Thyroid gland (tissue), 4 donors: ENCODE results near the gene PNPLA4. TPM values are rescaled to one million over a fixed set of nuclear protein-coding genes. Genes with fewer than 3 reads are reported as not detected.

Experiments used
- DNase-seq, 2 donors: peaks; one replicate each; pipeline ENCODE4 v3.0.0-alpha.2; 2019
- H3K27ac ChIP-seq, 3 donors: fragments of 200-600 bp; sonication (generic); 1 replicate in 2 of 3; 2 replicates in 1 of 3; pipeline ENCODE4 v1.5.1; 2016 to 2019; ENCODE audit warnings: mild to moderate bottlenecking in 1 of 3, moderate library complexity in 1 of 3
- H3K27me3 ChIP-seq: fragments of 200-600 bp; sonication (generic); one replicate; pipeline ENCODE4 v1.5.1; 2019
- H3K36me3 ChIP-seq, 2 donors: fragments of 200-600 bp; sonication (generic); one replicate each; pipeline ENCODE4 v1.5.1; 2016 to 2019
- H3K4me1 ChIP-seq, 2 donors: fragments of 200-600 bp; sonication (generic); one replicate each; pipeline ENCODE4 v1.5.1; 2017 to 2019
- H3K4me3 ChIP-seq, 3 donors: fragments of 200-600 bp; sonication (generic); replicated peaks in 1 of 3; 1 replicate in 2 of 3; 2 replicates in 1 of 3; pipeline ENCODE4 v1.5.1; 2016; ENCODE audit warnings: mild to moderate bottlenecking in 1 of 3
- H3K9me3 ChIP-seq: fragments of 200-600 bp; sonication (generic); one replicate; pipeline ENCODE4 v1.5.1; 2017
- CTCF ChIP-seq, 6 experiments: fragments of 200-600 bp in 3 of 6; fragments of 450-650 bp in 3 of 6; sonication (generic) in 3 of 6; IDR thresholded peaks; one replicate each; pipeline ENCODE4 v1.5.1; 2016 to 2019; ENCODE audit warnings: antibody characterized with exemption in 6 of 6, mild to moderate bottlenecking in 2 of 6, inconsistent platforms in 1 of 6, moderate library complexity in 1 of 6
- POLR2A ChIP-seq, 2 donors: fragments of 450-650 bp; IDR thresholded peaks; one replicate each; pipeline ENCODE4 v1.6.1; 2017; ENCODE audit warnings: antibody characterized with exemption in 2 of 2, mild to moderate bottlenecking in 2 of 2, moderate library complexity in 1 of 2
- WGBS, 2 donors: methylation state at CpG; one replicate each; pipeline ENCODE4 v1.1.5; 2017; 5-methylcytosine and 5-hydroxymethylcytosine counted together
- intact Hi-C: fragments of 100-400 bp; cut with DNase I; formaldehyde crosslinking; loops from one replicate; pipeline ENCODE4 v1.15.1; 2023
- total RNA-seq, 4 donors: library from RNA; depleted of rRNA; stranded (reverse); fragments of >200 nt; gene quantifications; one replicate each; pipeline ENCODE4 v1.2.3, GENCODE V29; 2016

Gene PNPLA4
- total RNA-seq, 4 donors from 2014 or later: 19.7 to 70.1 (median 39.5) TPM

GRCh38 chrX:7941390-7942042 is 14.3 kb upstream of the PNPLA4 start:
- H3K4me3 ChIP-seq: no peak overlapping the region
- peaks cover 0 to 3% of the 10 kb centered on the region in 2 donors for H3K4me1 ChIP-seq
- no peak overlapping the region for H3K27ac ChIP-seq
- H3K27me3 ChIP-seq: no peaks in the 10 kb centered on the region
- H3K9me3 ChIP-seq: no peaks in the 10 kb centered on the region
- DNase-seq: peak; percentile 5 to 6
- TF ChIP-seq POLR2A (IDR thresholded peaks at IDR 0.05) (no peak), CTCF (IDR thresholded peaks at IDR 0.05) (peak in 2 of 6 experiments; percentile 14 to 24)
- intact Hi-C loops: no loop called here
- no peaks in the 10 kb centered on the region for H3K36me3 ChIP-seq
- 18 to 23% methylated on average over 2 to 3 of the region's 3 CpGs for WGBS, 2 donors

GRCh38 chrX:7934026-7934425 is 6.8 kb upstream of the PNPLA4 start:
- intact Hi-C loops: no loop called here
- H3K27me3 ChIP-seq: no peaks in the 10 kb centered on the region
- H3K9me3 ChIP-seq: no peaks in the 10 kb centered on the region
- 92 to 98% methylated on average over 2 of the region's 2 CpGs for WGBS, 2 donors
- H3K36me3 ChIP-seq: no peaks in the 10 kb centered on the region
- no peak for DNase-seq
- no peaks in the 10 kb centered on the region for H3K4me1 ChIP-seq
- H3K27ac ChIP-seq: no peak overlapping the region
- H3K4me3 ChIP-seq: no peak overlapping the region
- TF ChIP-seq CTCF (IDR thresholded peaks at IDR 0.05) (no peak), POLR2A (IDR thresholded peaks at IDR 0.05) (no peak)

- Histone ChIP-seq H3K4me3 (peak overlapping the region; percentile 12 to 56 (median 26)), H3K27me3 (no peaks in the 10 kb centered on the region), H3K9me3 (no peaks in the 10 kb centered on the region), H3K36me3 (peaks cover 0 to 5% of the 10 kb centered on the region in 2 donors), H3K27ac (peak overlapping the region; percentile 70 to 89 (median 75)), H3K4me1 (peaks cover 0 to 10% of the 10 kb centered on the region in 2 donors)
- no peak for DNase-seq
- no CpG with 5 or more reads among the region's 20 CpGs for WGBS, 2 donors
- intact Hi-C loops: no loop called here
- TF ChIP-seq POLR2A (IDR thresholded peaks at IDR 0.05) (no peak), CTCF (IDR thresholded peaks at IDR 0.05) (no peak)
Observed at GRCh38 chrX:7926914-7927258, 327 bp downstream of the PNPLA4 start.

GRCh38 chrX:7926501-7926900 is 712 bp downstream of the PNPLA4 start:
- Histone ChIP-seq H3K4me1 (peaks cover 0 to 10% of the 10 kb centered on the region in 2 donors), H3K4me3 (peak overlapping the region in 2 of 3 donors; percentile 26 to 56), H3K36me3 (peaks cover 1 to 5% of the 10 kb centered on the region in 2 donors), H3K9me3 (no peaks in the 10 kb centered on the region), H3K27me3 (no peaks in the 10 kb centered on the region), H3K27ac (peak overlapping the region in 2 of 3 donors; percentile 75 to 89)
- WGBS, 2 donors: 91 to 93% methylated on average over 4 to 5 of the region's 5 CpGs
- intact Hi-C loops: no loop called here
- no peak for TF ChIP-seq CTCF (IDR thresholded peaks at IDR 0.05)
- no peak for DNase-seq

- no peak overlapping the region for H3K27ac ChIP-seq
- 17 to 18% methylated on average over 9 of the region's 9 CpGs for WGBS, 2 donors
- H3K4me1 ChIP-seq: peaks cover 0 to 10% of the 10 kb centered on the region in 2 donors
- no peaks in the 10 kb centered on the region for H3K27me3 ChIP-seq
- intact Hi-C loops: no loop called here
- DNase-seq: peak; percentile 38 to 51
- peak in 5 of 6 experiments; percentile 18 to 58 (median 43) for TF ChIP-seq CTCF (IDR thresholded peaks at IDR 0.05)
- TF ChIP-seq POLR2A (IDR thresholded peaks at IDR 0.05): no peak
- H3K9me3 ChIP-seq: no peaks in the 10 kb centered on the region
- no peak overlapping the region for H3K4me3 ChIP-seq
- peaks cover 6 to 9% of the 10 kb centered on the region in 2 donors for H3K36me3 ChIP-seq
Observed at GRCh38 chrX:7925867-7926472, 1.2 kb downstream of the PNPLA4 start.
